NCI-H187 treated with DMSO at 0.1 percent for 48 hours (cell line): Measurements from ENCODE around the gene TNFAIP8L1.
"Not testable (repeated sequence)": the region's sequence is repeated elsewhere in the genome, so short reads cannot be mapped to it uniquely, and the experiment has no call there.

Experiments
- DNase-seq: peaks from one replicate; lab custom pipeline; 2025; lab: John Stamatoyannopoulos, UW

TNFAIP8L1 gene

DNA sequence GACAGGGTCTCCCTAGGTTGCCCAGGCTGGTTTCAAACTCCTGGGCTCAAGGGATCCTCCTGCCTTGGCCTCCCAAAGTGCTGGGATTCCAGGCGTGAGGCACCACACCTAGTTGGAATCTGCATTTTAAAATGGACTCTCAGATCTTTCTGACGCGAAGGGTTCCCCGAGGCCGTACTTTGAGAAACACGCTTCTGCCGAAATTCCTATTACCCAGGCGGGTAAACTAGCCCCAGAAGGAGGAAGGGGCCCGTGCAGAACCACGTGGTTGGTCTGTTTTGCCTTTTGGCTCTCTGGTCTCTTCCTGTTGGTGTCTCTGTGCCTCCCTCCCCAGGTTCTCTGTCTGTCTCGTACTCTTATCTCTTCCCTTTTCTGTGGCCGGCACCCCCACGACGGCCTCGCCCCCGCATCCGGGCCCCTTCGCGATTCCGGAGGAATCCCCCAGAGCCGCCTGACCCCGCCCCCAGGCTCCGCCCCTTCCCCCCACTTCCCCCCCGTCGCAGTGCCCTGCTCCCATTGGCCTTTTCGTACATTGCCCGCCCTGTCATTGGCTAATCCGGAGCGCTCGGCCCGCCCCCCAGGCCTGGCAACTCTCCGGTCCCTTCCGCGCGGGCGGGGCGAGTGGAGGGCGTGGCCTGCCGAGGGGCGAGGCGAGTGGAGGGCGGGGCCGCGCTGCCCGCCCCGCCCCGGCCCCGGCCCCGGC is at the start of gene TNFAIP8L1:
Gene TNFAIP8L1 (plus strand): TSS at position 689 of the 703 bp plus-strand sequence. CDS start 12,354 bp downstream, outside the sequence.
- DNase-seq: peak; percentile 62

DNA sequence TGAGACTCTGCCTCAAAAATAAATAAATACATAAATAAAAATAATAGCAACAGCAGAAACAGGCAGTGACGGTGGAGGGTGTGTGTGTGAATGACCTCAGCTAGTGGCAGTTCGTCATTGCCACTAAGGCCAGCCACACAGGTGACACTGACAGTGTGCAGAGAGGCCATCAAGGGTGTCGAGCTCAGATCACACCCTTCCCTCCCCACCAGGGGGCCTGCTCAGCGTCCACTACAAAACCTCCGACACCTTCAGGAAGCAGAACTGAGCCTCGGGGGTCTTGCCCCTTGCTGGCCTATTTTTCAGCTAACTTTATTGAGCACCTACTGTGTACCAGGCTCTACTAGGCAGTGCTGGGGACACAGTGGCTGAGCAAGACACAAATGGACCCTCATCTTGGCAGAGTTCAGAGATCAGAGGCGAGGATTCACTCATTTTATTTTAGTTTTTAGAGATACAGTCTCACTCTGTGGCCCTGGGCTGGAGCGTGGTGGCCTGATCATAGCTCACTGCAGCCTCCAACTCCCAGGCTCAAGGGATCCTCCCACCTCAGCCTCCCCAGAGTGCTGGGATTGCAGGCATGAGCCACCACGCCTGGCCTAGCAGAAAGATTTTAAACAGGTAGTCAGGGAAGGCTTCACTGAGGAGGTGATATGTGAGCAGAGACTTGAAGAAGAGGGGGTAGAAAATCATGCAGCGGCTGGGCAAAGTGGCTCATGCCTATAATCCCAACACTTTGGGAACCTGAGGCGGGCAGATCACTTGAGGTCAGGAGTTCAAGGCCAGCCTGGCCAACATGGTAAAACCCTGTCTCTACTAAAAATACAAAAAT is 49.5 kb upstream of the TNFAIP8L1 start:
- no peak for DNase-seq

DNA sequence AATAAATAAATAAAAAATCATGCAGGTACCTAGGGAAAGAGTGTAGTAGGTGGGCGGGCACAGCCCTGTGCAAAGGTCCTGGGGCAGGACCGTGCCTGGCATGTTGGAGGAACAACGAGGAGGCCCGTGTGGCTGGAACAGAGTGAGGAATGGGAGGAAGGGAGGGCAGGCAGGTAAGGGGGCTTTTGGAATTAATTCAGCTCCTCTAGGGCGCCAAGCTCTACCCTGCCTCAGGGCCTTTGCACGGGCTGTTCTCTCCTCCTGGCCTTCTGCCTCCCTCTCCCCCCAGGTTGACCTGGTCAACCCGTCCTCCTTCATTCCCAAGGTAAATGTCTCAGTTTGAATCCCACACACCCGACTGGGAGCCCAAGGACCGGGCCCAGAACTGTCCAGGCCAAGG is 48.8 kb upstream of the TNFAIP8L1 start:
- no peak for DNase-seq

DNA sequence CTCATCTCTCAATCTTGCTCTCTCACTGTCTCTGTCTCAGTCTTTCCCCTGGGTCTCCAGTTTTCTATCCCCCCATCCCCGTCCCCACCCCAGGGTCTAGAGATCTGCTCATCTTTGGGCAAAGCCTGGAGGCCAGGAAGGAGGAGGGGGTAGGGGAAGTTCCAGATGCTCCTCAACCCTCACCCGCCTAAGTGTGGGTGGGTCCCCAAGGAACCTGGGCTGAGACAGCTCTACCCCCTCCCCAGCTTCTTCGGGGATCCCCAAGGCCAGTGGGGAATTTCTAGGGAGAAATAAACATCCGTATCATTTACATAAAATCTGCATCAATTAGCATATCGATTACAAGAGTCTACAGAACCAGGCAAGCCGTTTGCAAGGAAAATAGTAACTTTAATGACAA is 48.0 kb upstream of the TNFAIP8L1 start:
- DNase-seq: no peak

DNA sequence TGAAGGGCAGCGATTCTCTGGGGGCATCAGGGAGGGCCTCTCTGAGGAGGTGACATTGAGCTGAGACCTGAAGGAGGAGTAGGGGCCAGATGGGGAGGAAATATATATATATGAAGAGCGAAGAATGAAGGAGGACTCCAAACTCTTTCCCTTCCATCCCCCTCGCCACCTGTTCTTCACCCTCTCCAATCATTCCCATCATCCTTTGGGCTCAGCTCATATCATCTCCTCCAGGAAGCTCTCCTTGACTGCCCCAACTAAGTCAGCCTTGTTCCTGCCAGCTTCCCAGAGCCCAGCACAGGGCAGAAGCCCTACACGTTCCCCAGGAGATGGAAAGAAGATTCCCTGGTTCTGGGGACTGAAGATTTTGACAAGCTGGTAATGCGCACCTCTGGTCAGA is 46.9 kb upstream of the TNFAIP8L1 start:
- no peak for DNase-seq

DNA sequence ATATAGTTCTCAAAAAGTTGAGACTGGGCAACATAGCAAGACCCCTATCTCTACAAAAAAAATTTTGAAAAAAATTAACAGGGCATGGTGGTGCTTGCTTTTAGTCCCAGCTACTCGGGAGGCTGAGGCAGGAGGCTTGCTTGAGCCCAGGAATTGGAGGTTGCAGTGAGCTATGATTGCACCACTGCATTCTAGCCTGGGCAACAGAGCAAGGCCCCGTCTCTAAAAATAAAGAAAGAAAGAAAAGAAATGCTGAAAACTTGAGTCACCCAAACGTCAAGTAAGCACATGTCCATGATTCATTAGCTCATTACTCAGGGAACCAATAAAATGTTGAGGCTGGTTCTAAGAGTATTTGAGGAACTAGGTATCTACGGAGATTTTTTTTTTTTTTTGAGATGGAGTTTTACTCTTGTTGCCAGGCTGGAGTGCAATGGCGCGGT is 45.9 kb upstream of the TNFAIP8L1 start:
- no peak for DNase-seq

DNA sequence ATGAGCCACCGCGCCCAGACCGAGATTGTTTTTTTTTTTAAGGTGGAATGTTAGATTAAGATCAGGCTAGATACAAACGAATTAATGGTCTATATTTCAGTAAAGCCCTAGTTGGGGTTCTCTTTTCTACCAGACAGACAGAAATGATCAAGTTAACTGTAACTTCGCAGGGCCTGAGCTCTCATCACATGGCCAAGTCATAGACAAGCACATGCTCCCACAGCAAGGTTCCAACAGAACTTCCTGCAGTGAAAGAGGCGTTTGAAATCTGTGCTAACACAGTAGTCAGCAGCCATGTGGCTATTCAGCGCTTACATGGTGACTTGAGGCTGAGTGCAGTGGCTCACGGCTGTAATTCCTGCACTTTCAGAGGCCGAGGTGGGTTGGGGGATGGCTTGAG is 45.1 kb upstream of the TNFAIP8L1 start:
- no peak for DNase-seq

DNA sequence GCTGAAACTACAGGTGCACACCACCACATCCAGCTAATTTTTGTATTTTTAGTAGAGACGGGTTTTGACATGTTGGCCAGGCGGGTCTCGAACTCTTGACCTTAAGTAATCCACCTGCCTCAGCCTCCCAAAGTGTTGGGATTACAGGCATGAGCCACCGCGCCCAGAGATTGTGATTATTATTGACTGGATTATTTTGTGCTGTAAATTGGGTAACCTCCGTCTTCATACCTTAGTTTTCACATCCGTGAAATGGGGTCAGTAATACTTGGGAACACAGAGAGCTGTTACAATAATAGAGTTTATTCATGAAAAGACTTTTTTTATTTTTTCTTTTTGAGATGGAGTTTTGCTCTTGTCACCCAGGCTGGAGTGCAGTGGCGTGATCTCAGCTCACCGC is 44.2 kb upstream of the TNFAIP8L1 start:
- DNase-seq: not testable (repeated sequence)

DNA sequence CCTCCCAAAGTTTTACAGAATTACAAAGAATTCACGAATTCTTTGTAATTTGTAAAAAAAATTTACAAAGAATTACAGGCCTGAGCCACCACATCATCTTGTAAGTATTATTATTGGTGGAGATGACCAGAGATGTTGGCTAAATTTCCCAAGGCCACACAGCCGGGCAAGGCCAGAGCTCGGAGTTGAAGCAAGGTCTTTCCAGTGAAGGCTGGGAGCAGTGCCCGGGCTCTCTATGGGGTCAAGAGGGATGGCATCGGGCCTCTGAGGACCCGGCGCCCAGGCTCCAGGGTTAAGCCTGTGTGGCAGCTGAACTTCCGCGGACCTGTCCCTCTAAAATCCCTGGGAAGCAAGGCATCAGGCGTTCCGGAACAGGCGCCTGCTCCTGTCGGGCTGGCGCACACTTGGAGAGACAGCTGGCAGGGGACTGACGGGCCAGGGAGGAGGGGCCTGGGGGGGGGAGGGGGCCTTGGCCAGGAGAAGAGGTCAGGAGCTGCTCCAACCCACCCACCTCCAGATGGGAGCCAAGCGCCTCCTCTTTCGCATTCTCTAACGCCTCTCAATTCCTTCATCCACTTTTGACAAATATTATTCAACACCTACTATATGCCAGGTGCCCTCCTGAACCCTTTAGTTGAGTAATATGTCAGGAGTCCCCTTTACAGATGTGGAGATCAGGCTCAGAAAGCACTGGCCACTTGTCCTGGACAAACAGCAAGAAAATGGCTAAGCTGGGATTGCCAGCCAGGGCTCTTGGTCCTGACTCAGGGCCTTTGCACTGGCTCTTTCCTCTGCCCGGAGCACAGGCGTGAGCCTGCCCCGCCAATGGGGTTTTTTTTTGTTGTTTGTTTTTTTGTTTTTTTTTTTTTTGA is 43.0 kb upstream of the TNFAIP8L1 start:
- no peak for DNase-seq

DNA sequence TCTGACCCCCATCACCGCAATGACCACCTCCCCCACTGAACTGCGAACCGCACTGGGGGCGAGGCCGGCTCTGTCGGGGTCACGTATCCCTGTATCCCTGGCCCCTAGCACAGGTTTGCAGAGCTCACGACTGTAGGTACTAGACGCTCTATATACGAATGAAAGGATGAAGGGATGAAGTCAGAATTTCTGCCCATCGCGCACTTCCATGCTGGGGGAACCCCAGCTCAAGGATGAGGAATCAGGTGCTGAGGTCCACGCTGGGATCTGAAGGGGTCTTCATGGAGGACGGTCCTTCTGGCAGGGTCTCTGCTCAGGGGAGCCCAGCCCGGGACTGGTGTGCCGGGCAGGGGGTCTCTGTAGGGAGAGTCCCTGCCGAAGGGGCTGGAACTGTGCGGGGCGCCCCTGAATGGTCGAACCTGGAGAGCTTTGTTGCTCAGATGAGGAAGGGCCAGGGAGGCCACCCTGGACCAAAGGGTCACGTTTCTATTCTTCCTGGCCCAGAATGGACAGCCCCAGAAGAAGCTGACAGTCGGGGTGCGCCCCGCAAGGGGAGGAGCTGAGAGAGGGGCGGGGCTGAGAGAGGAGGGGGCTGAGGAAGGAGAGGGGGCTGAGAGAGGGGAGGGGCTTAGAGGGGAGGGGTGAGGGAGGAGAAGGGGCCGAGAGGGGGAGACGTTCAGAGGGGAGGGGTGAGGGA is 41.9 kb upstream of the TNFAIP8L1 start:
- DNase-seq: no peak

DNA sequence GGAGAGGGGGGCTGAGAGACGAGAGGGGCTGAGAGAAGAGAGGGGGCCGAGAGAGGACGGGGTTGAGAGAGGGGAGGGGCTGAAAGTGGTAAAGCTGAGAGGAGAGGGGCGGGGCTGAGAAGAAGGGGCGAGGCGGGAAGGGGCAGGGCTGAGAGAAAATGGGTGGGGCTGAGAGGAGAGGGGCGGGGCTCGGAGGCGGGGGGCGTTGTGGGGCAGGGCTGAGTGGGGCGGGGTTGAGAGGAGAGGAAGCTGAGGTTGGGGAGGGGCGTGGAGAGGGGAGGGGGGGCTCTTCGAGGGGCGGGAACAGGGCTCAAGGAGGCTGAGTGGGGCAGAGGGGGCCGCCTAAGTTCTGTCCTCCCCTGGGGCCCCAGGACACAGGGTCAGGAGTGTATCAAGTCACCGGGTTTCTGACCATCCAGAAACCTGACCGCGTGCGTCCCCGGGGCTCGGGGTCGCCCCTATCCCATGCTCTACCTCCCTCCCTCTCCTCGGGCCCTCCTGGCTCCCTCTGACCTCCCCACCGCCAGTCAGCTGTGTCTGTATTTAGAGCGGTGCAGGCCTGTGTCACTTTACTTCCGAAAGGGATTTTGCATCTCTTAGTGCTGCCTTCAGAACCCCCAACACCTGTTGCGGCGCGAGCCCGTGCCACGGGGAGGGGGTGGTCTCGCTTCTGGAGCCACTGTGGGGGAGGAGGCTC is 41.2 kb upstream of the TNFAIP8L1 start:
- no peak for DNase-seq

DNA sequence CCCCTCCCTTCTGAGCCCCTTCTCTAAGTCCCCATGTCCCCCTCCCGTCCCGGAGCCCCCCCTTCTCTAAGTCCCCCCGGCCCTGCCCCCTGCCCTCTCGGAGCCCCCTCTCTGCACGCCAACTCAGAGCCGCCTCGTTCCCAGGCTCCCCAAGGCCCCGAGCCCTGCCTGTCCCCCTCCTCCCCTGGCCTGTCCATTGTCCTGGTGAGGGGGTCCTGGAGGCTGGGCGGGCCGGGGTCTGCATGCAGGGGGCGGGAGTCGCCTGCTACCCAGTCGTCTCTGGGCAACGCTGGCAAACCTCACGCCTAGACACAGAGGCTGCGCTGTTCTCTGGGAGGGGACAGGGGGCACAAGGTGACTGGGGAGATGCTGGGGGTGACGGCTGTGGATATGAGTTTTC is 40.6 kb upstream of the TNFAIP8L1 start:
- DNase-seq: no peak

DNA sequence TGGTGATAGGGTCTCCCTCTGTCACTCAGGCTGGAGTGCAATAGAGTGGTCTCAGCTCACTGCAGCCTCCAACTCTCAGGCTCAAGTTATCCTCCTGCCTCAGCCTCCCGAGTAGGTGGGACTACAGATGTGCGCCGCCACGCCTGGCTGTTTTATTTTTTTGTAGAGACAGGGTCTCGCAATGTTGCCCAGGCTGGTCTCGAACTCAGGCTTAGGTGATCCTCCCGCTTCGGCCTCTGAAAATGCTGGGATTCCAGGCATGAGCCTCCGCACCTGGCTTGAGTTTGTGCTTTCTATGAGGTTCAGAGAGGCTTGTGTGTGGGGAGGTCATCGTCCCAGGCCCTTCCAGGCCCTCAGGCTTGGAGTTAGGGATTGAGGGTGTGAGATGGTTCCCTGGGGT is 39.2 kb upstream of the TNFAIP8L1 start:
- DNase-seq: no peak

DNA sequence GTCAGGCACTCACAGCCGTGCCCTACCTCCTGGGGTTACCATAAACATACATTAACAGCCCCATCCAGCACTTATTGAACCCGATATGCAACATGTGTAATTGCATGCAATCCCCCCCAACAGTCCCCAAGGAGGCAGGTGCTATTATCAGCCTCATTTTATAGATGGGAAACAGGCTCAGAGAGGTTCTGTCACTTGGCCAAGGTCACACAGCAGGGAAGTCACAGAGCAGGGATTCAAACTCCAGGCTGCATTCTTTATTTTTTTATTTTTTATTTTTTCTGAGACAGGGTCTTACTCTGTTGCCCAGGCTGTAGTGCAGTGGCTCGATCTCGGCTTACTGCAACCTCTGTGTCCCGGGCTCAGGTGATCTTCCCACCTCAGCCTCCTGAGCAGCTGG is 38.4 kb upstream of the TNFAIP8L1 start:
- DNase-seq: no peak

DNA sequence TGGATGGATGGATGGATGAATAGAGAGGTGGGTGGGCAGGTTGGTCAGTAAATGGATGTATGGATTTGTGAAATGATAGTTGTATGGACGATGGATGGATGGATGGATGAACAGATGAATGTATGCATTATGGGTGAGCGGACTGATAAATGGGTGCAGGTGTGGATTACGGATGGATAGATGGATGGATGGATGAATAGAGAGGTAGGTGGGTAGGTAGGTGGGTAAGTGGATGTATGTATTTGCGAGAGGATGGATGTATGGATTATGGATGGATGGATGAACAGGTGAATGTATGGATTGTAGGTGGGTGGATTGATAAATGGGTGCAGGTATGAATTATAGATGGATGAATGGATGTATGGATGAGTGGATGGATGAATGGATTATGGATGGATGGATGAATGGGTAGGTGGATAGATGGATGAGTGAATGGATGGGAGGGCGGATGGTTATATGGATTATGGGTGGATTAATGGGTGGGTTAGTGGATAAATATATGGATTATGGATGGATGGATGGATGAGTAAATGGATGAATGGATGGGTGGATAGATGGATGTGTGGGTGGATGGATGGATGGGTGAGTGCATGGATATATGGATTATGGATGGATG is 37.0 kb upstream of the TNFAIP8L1 start:
- DNase-seq: no peak

DNA sequence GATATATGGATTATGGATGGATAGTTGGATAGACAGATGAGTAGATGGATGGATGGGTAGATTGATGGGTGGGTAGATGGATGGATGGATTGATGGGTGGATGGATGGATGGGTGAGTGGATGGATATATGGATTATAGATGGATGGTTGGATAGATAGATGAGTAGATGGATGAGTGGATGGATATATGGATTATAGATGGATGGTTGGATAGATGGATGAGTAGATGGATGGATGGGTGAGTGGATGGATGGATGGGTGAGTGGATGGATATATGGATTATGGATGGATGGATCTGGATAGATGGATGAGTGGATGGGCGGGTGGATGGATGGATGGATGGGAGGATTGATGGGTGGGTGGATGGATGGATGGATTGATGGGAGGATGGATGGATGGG is 36.4 kb upstream of the TNFAIP8L1 start:
- no peak for DNase-seq

DNA sequence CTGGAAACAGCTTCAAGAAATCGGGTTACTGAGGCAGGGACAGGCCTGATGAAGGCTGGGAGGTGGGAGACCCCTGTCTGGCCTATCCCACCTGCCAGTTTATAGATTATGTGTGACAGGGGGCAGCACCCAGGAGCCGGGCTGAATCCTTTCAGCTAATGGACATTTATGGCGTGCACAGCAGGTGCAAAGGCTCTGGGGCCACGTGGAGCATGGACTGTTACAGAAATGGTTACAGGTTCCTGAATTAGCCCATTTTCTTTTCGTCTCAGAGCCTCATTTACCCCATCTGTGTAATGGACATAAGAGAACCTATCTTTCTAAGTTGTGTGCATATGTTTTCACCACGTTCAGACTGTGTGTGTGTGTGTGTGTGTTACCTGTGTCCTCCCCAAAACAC is 34.4 kb upstream of the TNFAIP8L1 start:
- no peak for DNase-seq

DNA sequence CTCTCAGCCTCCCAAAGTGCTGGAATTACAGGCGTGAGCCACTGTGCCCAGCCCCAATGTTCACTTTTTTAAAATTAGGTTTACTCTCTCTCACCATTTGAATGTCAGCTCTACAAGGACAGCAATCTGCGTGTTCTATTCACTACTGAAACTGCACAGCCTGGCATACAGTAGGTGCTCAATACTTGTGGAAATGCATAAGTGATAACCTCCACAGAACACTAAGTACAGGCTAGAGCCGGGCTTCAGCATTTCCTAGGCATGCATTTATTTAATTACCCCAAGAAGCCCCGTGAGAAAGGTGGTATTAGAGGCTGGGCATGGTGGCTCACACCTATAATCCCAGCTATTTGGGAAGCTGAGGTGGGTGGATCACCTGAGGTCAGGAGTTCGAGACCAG is 33.1 kb upstream of the TNFAIP8L1 start:
- no peak for DNase-seq

DNA sequence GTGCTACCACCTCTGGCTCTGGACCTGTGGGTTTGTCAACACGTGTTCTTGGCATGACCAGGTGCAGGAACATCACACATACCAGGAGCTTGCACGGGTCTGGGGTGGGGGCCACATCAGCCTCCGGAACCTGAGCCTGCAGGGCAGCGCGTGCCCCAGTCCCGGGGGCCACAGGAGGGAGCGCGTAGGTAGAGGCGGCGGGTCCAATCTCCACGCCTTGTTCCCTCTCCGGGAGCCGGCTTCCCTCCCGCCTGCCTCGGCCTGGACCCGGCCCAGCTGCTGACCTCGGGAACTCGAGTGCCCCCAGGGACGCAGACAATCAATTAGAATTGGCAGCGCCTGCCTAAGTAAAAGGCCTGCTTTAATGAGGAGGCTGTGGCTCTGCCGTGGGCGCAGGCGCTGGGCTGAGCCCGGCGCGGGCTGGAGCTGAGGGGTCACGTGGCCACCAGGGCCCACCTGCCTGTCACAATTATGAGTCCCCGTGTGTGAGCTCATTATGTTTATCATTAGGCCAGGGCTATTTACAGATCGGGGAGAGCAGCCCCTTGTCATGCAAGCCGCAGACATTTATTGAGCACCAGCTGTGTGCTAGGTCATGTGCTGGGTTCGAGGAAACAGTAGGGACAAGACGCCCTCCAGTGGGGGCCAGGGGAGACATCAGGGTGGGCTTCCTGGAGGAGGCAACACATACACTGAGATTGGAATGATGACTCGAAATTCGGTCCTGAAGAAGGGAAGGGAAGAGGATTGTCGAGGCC is 32.2 kb upstream of the TNFAIP8L1 start:
- DNase-seq: no peak
